ENCODE data around the gene ZDHHC19. TPM values are rescaled to one million over a fixed set of nuclear protein-coding genes. Genes with fewer than 3 reads are reported as not detected.

ZDHHC19 gene
- total and polyA plus RNA-seq, 2 experiments from 2014 or later: 0.77 TPM; not detected in 1

DNA sequence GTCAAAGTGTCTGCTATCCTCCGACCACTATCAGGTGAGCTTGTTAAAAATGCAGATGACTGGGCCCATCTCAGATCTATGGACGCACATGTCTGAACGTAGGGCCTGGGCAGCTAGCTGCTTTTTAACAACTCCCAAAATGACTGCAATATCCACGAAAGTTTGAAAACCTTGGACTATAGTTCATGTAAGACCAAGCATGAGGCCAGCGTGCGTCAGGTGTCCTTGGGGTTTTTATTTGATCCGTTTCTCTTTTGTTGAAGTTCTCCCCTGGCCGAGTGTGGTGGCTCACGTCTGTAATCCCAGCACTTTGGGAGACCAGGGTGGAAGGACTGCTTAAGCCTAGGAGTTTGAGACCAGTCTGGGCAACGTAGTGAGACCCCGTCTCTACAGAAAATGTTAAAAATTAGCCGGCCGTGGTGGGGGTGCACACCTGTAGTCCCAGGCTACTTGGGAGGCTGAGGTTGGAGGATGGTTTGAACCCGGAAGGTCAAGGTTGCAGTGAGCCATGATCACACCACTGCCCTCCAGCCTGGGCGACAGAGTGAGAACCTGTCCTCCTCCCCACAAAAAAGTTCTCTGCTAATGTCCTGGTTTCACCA is 14.7 kb upstream of the ZDHHC19 start:
- 95% methylated on average over 15 of the region's 15 CpGs for WGBS (ENCODE audit: low lambda C conversion rate, missing lambda C conversion rate)
- Histone ChIP-seq H3K4me3 (no peak overlapping the region), H3K9me2 (replicated peaks; ENCODE audit: insufficient read depth) (no peaks in the 10 kb centered on the region), H3K79me2 (no peaks in the 10 kb centered on the region), H3K27me3 (no peaks in the 10 kb centered on the region), H3K4me1 (ENCODE audit: insufficient read depth) (no peaks in the 10 kb centered on the region), H3K4me2 (no peak overlapping the region), H3K27ac (no peak overlapping the region), H3K9me3 (ENCODE audit: low read depth) (no peaks in the 10 kb centered on the region), H3K36me3 (replicated peaks; ENCODE audit: insufficient read depth, low read depth) (no peaks in the 10 kb centered on the region), H2AFZ (no peak overlapping the region), H4K20me1 (ENCODE audit: insufficient read depth, poor library complexity, severe bottlenecking) (no peaks in the 10 kb centered on the region)
- TF ChIP-seq, protein P1, sequence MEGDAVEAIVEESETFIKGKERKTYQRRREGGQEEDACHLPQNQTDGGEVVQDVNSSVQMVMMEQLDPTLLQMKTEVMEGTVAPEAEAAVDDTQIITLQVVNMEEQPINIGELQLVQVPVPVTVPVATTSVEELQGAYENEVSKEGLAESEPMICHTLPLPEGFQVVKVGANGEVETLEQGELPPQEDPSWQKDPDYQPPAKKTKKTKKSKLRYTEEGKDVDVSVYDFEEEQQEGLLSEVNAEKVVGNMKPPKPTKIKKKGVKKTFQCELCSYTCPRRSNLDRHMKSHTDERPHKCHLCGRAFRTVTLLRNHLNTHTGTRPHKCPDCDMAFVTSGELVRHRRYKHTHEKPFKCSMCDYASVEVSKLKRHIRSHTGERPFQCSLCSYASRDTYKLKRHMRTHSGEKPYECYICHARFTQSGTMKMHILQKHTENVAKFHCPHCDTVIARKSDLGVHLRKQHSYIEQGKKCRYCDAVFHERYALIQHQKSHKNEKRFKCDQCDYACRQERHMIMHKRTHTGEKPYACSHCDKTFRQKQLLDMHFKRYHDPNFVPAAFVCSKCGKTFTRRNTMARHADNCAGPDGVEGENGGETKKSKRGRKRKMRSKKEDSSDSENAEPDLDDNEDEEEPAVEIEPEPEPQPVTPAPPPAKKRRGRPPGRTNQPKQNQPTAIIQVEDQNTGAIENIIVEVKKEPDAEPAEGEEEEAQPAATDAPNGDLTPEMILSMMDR (IDR thresholded peaks at IDR 0.05; ENCODE audit: poor library complexity): no peak
- TF ChIP-seq EZH2 (IDR thresholded peaks at IDR 0.05; ENCODE audit: borderline replicate concordance) (no peak), EZH2phosphoT487 (IDR thresholded peaks at IDR 0.05; ENCODE audit: low read depth, severe bottlenecking, unreplicated experiment) (no peak)
- no peak for DNase-seq (ENCODE audit: low spot score)

DNA sequence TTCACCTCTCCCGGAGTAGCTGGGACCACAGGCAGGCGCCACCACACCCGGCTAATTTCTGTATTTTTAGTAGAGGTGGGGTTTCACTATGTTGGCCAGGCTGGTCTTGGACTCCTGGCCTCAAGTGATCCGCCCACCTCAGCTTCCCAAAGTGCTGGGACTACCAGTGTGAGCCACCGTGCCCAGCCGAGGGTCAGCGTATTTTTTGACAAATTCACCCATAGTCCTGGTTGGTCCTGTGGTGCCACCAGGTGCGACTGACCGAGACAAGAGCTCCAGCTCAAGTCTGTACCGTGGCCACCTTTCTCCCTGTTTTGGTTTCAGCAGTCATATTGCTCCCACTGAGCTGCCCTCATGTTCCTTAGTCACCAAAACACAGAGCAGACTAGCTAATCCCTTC is 13.9 kb upstream of the ZDHHC19 start:
- H3K27ac ChIP-seq: no peak overlapping the region
- 95% methylated on average over 10 of the region's 10 CpGs for WGBS (ENCODE audit: low lambda C conversion rate, missing lambda C conversion rate)
- no peaks in the 10 kb centered on the region for H3K4me1 ChIP-seq (ENCODE audit: insufficient read depth)
- H3K4me3 ChIP-seq: no peak overlapping the region
- DNase-seq (ENCODE audit: low spot score): no peak
- no peak overlapping the region for H3K4me2 ChIP-seq
- TF ChIP-seq EZH2 (IDR thresholded peaks at IDR 0.05; ENCODE audit: borderline replicate concordance) (no peak), EZH2phosphoT487 (IDR thresholded peaks at IDR 0.05; ENCODE audit: low read depth, severe bottlenecking, unreplicated experiment) (no peak)
- TF ChIP-seq, protein P1 (IDR thresholded peaks at IDR 0.05; ENCODE audit: poor library complexity): no peak
- H3K9me3 ChIP-seq (ENCODE audit: low read depth): no peaks in the 10 kb centered on the region
- H3K9me2 ChIP-seq (replicated peaks; ENCODE audit: insufficient read depth): no peaks in the 10 kb centered on the region
- H2AFZ ChIP-seq: no peak overlapping the region
- H3K79me2 ChIP-seq: no peaks in the 10 kb centered on the region
- H4K20me1 ChIP-seq (ENCODE audit: insufficient read depth, poor library complexity, severe bottlenecking): no peaks in the 10 kb centered on the region
- H3K36me3 ChIP-seq (replicated peaks; ENCODE audit: insufficient read depth, low read depth): no peaks in the 10 kb centered on the region
- H3K27me3 ChIP-seq: no peaks in the 10 kb centered on the region

DNA sequence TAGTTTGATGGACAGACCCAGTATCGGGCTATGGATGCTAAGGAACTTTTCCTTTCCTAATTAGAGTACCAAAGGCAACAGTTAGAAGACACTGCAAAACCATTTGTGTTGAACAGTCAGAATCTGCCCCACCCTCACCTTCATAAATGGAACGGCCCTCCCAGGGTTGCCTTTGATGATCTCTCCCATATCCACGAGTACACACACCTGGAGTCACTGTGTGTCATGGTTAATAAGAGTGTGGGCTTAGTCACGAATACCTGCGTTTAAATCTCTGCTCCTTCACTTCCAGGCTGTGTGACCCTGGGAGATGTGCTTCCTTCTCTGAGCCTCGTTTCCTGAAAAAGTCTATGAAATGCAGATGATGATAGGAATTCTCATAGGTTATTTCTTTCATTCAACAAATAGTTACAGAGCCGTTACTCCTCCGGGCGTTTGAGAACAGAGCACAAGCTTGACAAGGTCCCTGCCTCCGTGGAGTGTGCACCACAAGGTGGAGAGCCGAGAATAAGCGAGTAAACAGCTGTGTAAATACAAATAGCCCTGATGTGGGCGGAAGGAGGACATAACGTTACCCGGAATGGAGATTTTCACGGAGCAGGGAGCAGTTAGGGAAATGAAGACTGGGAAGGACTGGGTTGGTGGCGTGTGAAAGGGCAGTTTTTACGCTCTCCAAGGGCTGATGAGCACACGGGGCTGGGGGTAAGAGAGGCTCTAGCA is 11.8 kb upstream of the ZDHHC19 start:
- Histone ChIP-seq H3K27ac (no peak overlapping the region), H3K79me2 (no peaks in the 10 kb centered on the region), H3K4me3 (no peak overlapping the region), H3K4me2 (no peak overlapping the region), H3K9me3 (ENCODE audit: low read depth) (no peaks in the 10 kb centered on the region), H3K36me3 (replicated peaks; ENCODE audit: insufficient read depth, low read depth) (no peaks in the 10 kb centered on the region), H4K20me1 (ENCODE audit: insufficient read depth, poor library complexity, severe bottlenecking) (no peaks in the 10 kb centered on the region), H2AFZ (no peak overlapping the region), H3K4me1 (ENCODE audit: insufficient read depth) (peaks cover 4% of the 10 kb centered on the region), H3K9me2 (replicated peaks; ENCODE audit: insufficient read depth) (no peaks in the 10 kb centered on the region), H3K27me3 (no peaks in the 10 kb centered on the region)
- DNase-seq (ENCODE audit: low spot score): no peak
- 61% methylated on average over 18 of the region's 19 CpGs for WGBS (ENCODE audit: low lambda C conversion rate, missing lambda C conversion rate)
- TF ChIP-seq, protein P1 (IDR thresholded peaks at IDR 0.05; ENCODE audit: poor library complexity): no peak
- TF ChIP-seq EZH2phosphoT487 (IDR thresholded peaks at IDR 0.05; ENCODE audit: low read depth, severe bottlenecking, unreplicated experiment) (no peak), EZH2 (IDR thresholded peaks at IDR 0.05; ENCODE audit: borderline replicate concordance) (no peak)
